Activated gamma-delta T cell treated with Interleukin-2 at 50 U/mL for 16 hours (primary cell): ENCODE results near the gene ATOH8.

Source experiments
- DNase-seq: peaks from one replicate; pipeline ENCODE4 v3.0.0-alpha.2; 2020

Gene ATOH8

GRCh38 chr2:85719609-85720240, 34.1 kb upstream of the ATOH8 start:
- DNase-seq: no peak

- no peak for DNase-seq
These were observed 33.3 kb upstream of the ATOH8 start for GRCh38 chr2:85720533-85720932.

GRCh38 chr2:85721641-85722040, 32.1 kb upstream of the ATOH8 start:
- DNase-seq: no peak

GRCh38 chr2:85722519-85722918, 31.3 kb upstream of the ATOH8 start:
- no peak for DNase-seq

- no peak for DNase-seq
These were observed 30.0 kb upstream of the ATOH8 start for GRCh38 chr2:85723707-85724360.

GRCh38 chr2:85724731-85725181, 29.0 kb upstream of the ATOH8 start:
- DNase-seq: no peak

GRCh38 chr2:85725451-85725850, 28.3 kb upstream of the ATOH8 start:
- DNase-seq: no peak

- DNase-seq: no peak
These were observed 26.0 kb upstream of the ATOH8 start for GRCh38 chr2:85727798-85728197.

GRCh38 chr2:85728342-85728741, 25.4 kb upstream of the ATOH8 start:
- no peak for DNase-seq

GRCh38 chr2:85728883-85729824, 24.6 kb upstream of the ATOH8 start:
- peak; percentile 73 for DNase-seq

GRCh38 chr2:85729825-85730510, 23.8 kb upstream of the ATOH8 start:
- DNase-seq: no peak

- no peak for DNase-seq
These were observed 23.0 kb upstream of the ATOH8 start for GRCh38 chr2:85730686-85731230.

- no peak for DNase-seq
These were observed 22.2 kb upstream of the ATOH8 start for GRCh38 chr2:85731606-85732005.

- no peak for DNase-seq
These were observed 21.2 kb upstream of the ATOH8 start for GRCh38 chr2:85732467-85733120.

- DNase-seq: no peak
These were observed 20.4 kb upstream of the ATOH8 start for GRCh38 chr2:85733121-85733960.

- DNase-seq: no peak
These were observed 19.8 kb upstream of the ATOH8 start for GRCh38 chr2:85734015-85734414.

- DNase-seq: no peak
These were observed 18.7 kb upstream of the ATOH8 start for GRCh38 chr2:85734942-85735608.

GRCh38 chr2:85735691-85736090, 18.1 kb upstream of the ATOH8 start:
- DNase-seq: no peak

- DNase-seq: no peak
These were observed 17.1 kb upstream of the ATOH8 start for GRCh38 chr2:85736456-85737355.

GRCh38 chr2:85737481-85737880, 16.3 kb upstream of the ATOH8 start:
- DNase-seq: no peak
